ENCODE results near the gene SP2. TPM values are rescaled to one million over a fixed set of nuclear protein-coding genes. Genes with fewer than 3 reads are reported as not detected.
A peak's percentile ranks its signal among the peaks of the same experiment; 100 is the strongest.

Gene SP2
- total and polyA plus RNA-seq, 4 experiments from 2014 or later, result 3.0 to 39.9 (median 28.4) TPM

DNA sequence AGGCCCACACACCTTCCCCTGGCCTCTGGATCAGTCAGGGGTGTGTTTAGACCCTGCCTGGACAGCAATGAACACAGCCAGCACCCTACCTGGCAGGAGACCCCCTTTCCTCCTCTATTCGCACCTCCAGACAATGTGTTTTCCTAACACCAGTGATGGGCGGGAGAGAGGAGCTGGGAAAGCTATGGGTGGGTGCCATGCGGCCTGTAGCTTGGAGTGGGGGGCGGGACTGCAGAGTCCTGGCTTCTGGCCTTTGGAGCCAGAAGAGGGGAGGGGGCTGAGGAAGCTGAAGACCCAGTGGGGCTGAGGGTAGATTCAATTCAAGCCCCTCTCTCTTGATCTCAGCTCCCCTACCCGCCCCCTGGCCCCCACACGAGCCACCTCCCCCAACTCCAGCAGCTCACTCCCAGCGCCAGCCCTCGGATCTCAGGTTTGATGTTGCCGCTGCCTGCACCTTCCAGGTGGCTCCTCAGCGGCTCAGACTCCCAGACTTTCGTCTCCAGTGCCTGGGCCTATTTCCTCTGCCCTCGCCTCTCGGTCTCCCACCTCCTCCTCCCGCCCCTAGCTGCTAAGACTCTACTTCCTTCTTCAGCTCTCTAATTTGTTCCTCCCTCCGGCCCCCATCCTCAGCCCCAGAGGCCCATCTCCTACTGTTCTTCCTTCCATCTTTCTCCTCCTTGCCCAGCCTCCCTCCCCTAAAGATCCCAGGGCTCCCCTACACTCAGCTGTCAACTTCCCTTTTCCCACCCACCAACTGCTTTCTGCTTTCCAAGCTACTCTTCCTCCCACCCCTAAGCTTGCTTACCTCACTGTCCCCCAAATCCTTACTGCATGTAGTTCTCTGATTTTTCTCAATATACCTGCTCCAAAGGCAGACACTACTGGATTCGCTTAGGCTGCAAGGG is 38.2 kb upstream of the SP2 start:
- Mint-ChIP-seq H3K36me3 (no peaks in the 10 kb centered on the region), H3K4me1 (peaks cover 0 to 6% (median 4%) of the 10 kb centered on the region in 4 donors), H3K27ac (no peak overlapping the region), H3K27me3 (peaks cover 27 to 52% of the 10 kb centered on the region in 2 donors), H3K4me3 (no peak overlapping the region), H3K9me3 (no peaks in the 10 kb centered on the region)
- peaks cover 11% of the 10 kb centered on the region for H3K27me3 ChIP-seq (ENCODE audit: insufficient read depth, low read length)
- peaks cover 6% of the 10 kb centered on the region for H3K4me1 ChIP-seq (ENCODE audit: insufficient read depth, low read length)
- no peaks in the 10 kb centered on the region for H3K36me3 ChIP-seq (ENCODE audit: insufficient read depth, low read length)
- H3K27ac ChIP-seq (ENCODE audit: low read depth, low read length), result no peak overlapping the region
- H3K4me3 ChIP-seq (ENCODE audit: low read length in 2 of 2), result no peak overlapping the region
- ChIA-PET POLR2A (ENCODE audit: partially characterized antibody) (no interaction called here), CTCF (ENCODE audit: partially characterized antibody) (interaction anchor here (1.0 to 2.2 kb wide), 2 partner anchors 27 to 32 kb away, joined by 3 to 6 read pairs; no protein-coding TSS in a partner anchor)
- no peaks in the 10 kb centered on the region for H3K9me3 ChIP-seq (ENCODE audit: control insufficient read depth in 1 of 2, low read length in 2 of 2)
- intact Hi-C loops (cut with micrococcal nuclease), result no loop called here
- no peak for DNase-seq

DNA sequence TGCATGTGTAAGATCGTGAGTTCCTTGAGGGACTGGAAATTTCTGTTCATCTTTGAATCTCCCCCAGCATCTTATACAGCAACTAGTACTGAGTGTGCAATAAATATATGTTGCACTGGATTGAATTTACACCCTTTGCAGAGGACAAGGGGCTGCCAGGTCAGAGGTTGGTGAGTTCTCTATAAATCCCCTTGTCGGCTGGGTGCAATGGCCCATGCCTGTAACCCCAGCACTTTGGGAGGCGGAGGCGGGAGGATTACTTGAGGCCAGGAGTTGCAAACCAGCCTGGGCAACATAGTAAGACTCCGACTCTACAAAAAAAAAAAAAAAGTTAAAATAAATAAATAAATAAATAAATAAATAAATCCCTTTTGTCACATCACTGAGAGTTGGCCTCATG is 35.6 kb upstream of the SP2 start:
- Mint-ChIP-seq H3K9me3 (no peaks in the 10 kb centered on the region), H3K27me3 (peaks cover 7 to 31% of the 10 kb centered on the region in 2 donors), H3K4me1 (peaks cover 0 to 17% (median 13%) of the 10 kb centered on the region in 4 donors), H3K36me3 (no peaks in the 10 kb centered on the region), H3K4me3 (no peak overlapping the region), H3K27ac (peak overlapping the region in 1 of 7 donors; percentile 68)
- ChIA-PET CTCF (ENCODE audit: partially characterized antibody) (interaction anchor here (1.1 to 1.2 kb wide), 3 partner anchors 18 to 35 kb away, joined by 3 to 4 read pairs (median 3); no protein-coding TSS in a partner anchor), POLR2A (ENCODE audit: partially characterized antibody) (no interaction called here)
- Histone ChIP-seq H3K27me3 (ENCODE audit: insufficient read depth, low read length) (no peaks in the 10 kb centered on the region), H3K4me3 (ENCODE audit: low read length in 2 of 2) (no peak overlapping the region), H3K9me3 (ENCODE audit: control insufficient read depth in 1 of 2, low read length in 2 of 2) (no peaks in the 10 kb centered on the region), H3K36me3 (ENCODE audit: insufficient read depth, low read length) (no peaks in the 10 kb centered on the region), H3K27ac (ENCODE audit: low read depth, low read length) (no peak overlapping the region), H3K4me1 (ENCODE audit: insufficient read depth, low read length) (peaks cover 18% of the 10 kb centered on the region)
- intact Hi-C loops (cut with micrococcal nuclease), result no loop called here
- no peak for DNase-seq

DNA sequence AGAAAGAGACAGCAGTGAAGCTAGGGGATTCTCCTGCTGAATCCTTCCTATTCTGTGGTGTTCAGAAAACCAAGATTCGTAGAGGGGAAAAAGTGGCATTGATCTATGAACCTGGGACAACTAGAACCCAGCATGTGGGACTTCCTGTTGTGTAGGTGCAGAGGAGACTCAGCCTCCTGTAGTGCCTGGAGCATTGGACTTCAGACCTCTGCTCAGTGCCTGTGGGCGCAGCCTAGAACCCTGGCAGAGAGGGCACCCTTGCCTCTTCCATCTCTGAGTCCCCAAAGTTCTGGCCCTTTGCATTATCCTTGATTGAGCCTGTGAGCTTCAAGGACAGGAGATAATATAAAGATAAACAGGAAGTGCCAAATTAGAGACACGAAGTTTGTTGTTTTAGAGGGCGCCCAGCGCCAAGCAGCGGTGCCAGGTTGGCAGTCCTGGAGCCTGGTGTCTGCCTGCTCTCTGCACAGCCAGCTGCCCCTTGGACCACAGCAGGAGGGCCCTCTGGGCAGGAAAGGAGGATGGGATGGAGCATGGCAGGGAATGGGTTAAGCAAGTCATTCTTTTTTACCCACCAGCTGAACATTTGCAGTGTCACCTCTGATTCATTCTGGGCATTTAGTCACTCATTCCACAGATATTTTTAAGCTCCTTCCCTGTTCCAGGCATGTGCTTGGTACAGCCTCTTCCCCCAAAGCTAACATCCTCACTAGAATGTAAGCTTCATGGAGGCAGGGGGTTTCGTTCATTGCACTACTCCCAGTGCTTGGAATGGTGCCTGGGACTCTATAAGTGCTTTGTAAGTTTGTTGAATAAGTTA is 33.2 kb upstream of the SP2 start:
- H3K27ac Mint-ChIP-seq, result no peak overlapping the region
- peaks cover 12 to 20% of the 10 kb centered on the region in 2 donors for H3K27me3 Mint-ChIP-seq
- no peak for DNase-seq
- CTCF ChIA-PET (ENCODE audit: partially characterized antibody), result interaction anchor here (0.9 to 2.5 kb wide), 4 partner anchors 16 to 27 kb away, joined by 5 to 16 read pairs (median 6); partner anchors contain the start of gene SCRN2
- Histone ChIP-seq H3K27me3 (ENCODE audit: insufficient read depth, low read length) (no peaks in the 10 kb centered on the region), H3K27ac (ENCODE audit: low read depth, low read length) (no peak overlapping the region), H3K36me3 (ENCODE audit: insufficient read depth, low read length) (no peaks in the 10 kb centered on the region), H3K9me3 (ENCODE audit: control insufficient read depth in 1 of 2, low read length in 2 of 2) (no peaks in the 10 kb centered on the region), H3K4me3 (ENCODE audit: low read length in 2 of 2) (no peak overlapping the region), H3K4me1 (ENCODE audit: insufficient read depth, low read length) (peaks cover 18% of the 10 kb centered on the region)
- intact Hi-C loops (cut with micrococcal nuclease), result no loop called here
- no peaks in the 10 kb centered on the region for H3K9me3 Mint-ChIP-seq
- H3K4me3 Mint-ChIP-seq, result peak overlapping the region in 1 of 8 donors; percentile 11
- H3K36me3 Mint-ChIP-seq, result no peaks in the 10 kb centered on the region
- POLR2A ChIA-PET (ENCODE audit: partially characterized antibody), result interaction anchor here (0.5 to 1.4 kb wide), 7 partner anchors 10 to 695 kb away, joined by 3 to 5 read pairs (median 4); partner anchors contain the start of genes LRRC46 and MRPL10
- H3K4me1 Mint-ChIP-seq, result peaks cover 0 to 18% (median 14%) of the 10 kb centered on the region in 4 donors

DNA sequence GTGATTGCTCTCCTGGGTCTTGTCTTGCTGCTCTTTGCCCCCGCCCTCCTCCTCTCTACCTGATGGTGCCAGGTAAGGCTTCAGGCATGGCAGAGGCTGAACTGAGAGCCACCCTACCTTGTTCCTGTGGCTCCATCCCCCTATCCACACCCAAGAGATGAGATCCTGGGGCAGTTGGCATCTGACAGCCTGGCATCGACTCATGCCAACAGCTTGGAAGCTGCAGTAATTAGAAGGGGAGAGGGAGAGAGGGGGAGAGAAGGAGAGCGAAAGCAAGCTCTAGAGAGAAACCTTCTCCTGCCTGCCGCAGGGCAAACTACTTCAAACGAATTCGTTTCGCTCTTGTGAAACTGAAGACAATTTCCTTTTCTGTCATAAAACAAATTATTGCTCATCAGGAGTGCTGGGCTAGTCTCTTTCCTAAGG is 31.2 kb upstream of the SP2 start:
- Histone ChIP-seq H3K9me3 (ENCODE audit: control insufficient read depth in 1 of 2, low read length in 2 of 2) (no peaks in the 10 kb centered on the region), H3K27ac (ENCODE audit: low read depth, low read length) (no peak overlapping the region), H3K4me3 (ENCODE audit: low read length in 2 of 2) (no peak overlapping the region), H3K36me3 (ENCODE audit: insufficient read depth, low read length) (no peaks in the 10 kb centered on the region), H3K4me1 (ENCODE audit: insufficient read depth, low read length) (peaks cover 18% of the 10 kb centered on the region), H3K27me3 (ENCODE audit: insufficient read depth, low read length) (no peaks in the 10 kb centered on the region)
- H3K27ac Mint-ChIP-seq, result peak overlapping the region in 1 of 7 donors; percentile 37
- intact Hi-C loops (cut with micrococcal nuclease), result no loop called here
- no peaks in the 10 kb centered on the region for H3K36me3 Mint-ChIP-seq
- peaks cover 0 to 18% (median 14%) of the 10 kb centered on the region in 4 donors for H3K4me1 Mint-ChIP-seq
- ChIA-PET POLR2A (ENCODE audit: partially characterized antibody) (interaction anchor here (0.9 kb wide), 3 partner anchors 17 to 24 kb away, joined by 3 read pairs; partner anchors contain the start of gene SCRN2), CTCF (ENCODE audit: partially characterized antibody) (interaction anchor here (1.4 to 2.1 kb wide), 2 partner anchors 15 to 23 kb away, joined by 3 to 8 read pairs; partner anchors contain the start of gene SCRN2)
- H3K27me3 Mint-ChIP-seq, result peaks cover 7 to 13% of the 10 kb centered on the region in 2 donors
- H3K4me3 Mint-ChIP-seq, result no peak overlapping the region
- DNase-seq, result no peak
- H3K9me3 Mint-ChIP-seq, result no peaks in the 10 kb centered on the region

DNA sequence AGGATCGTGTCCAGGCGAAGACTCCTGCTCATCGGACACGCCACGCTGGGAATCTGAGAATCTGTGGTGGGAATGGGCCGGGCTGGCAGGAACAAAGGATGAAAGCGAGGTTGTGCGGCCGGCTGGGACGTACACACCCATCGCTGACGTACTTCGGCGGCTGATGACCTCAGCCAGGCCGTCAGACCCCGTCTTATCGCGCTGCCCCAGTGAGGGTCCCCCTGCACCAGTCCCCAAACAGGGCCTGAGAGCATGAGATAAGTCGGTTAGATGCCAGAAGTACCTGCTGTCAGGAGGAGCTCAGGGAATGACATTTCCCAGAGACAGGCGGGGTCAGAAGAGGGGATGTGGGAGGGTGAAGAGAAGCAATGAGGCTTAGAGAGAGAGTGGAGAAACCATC is 29.1 kb upstream of the SP2 start:
- intact Hi-C loops (cut with micrococcal nuclease), result no loop called here

DNA sequence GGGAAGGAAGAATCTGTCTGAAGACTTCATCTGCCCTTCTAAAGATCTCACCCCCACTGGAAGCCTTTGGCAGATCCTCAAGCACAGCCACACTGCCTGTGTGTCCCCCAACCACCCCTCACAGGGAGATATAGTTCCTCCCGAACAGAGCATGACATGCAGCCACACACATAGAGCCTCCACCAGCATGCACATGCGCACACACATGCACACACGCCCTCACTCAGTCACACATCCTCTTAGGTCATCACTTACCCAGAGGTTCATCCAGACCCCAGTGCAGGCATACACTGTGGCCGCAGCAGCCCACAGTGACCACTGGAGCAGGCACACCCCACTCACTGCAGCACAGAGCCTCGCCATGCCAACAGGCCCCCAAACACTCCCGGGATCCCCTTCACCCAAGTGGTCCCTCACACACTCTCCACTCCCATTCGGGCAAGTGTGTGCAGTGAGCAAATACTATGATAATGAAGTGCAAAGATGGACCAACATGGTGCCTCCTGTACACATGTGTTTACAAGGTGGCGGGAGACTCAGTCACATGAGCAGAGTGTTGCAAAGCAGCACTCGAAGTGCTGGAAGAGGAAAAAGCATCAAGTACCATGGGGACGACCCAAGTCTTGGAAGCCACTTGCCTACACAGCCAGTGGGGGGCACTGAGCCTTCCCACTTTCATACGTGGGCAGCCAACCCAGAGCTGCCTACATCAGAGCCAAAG is 28.1 kb upstream of the SP2 start:
- no peaks in the 10 kb centered on the region for H3K36me3 Mint-ChIP-seq

More for the DNA sequence above, 29.1 kb upstream of the SP2 start:
- peaks cover 17 to 22% of the 10 kb centered on the region in 2 donors for H3K27me3 Mint-ChIP-seq
- ChIA-PET POLR2A (ENCODE audit: partially characterized antibody) (interaction anchor here (0.6 kb wide), 1 partner anchor 29 kb away, joined by 3 read pairs; no protein-coding TSS in a partner anchor), CTCF (ENCODE audit: partially characterized antibody) (no interaction called here)
- no peak for DNase-seq
- H3K4me3 Mint-ChIP-seq, result no peak overlapping the region
- Histone ChIP-seq H3K27me3 (ENCODE audit: insufficient read depth, low read length) (no peaks in the 10 kb centered on the region), H3K4me3 (ENCODE audit: low read length in 2 of 2) (no peak overlapping the region), H3K9me3 (ENCODE audit: control insufficient read depth in 1 of 2, low read length in 2 of 2) (no peaks in the 10 kb centered on the region), H3K36me3 (ENCODE audit: insufficient read depth, low read length) (no peaks in the 10 kb centered on the region), H3K4me1 (ENCODE audit: insufficient read depth, low read length) (peaks cover 18% of the 10 kb centered on the region), H3K27ac (ENCODE audit: low read depth, low read length) (no peak overlapping the region)
- H3K4me1 Mint-ChIP-seq, result peaks cover 0 to 18% (median 14%) of the 10 kb centered on the region in 4 donors
- no peaks in the 10 kb centered on the region for H3K36me3 Mint-ChIP-seq
- H3K9me3 Mint-ChIP-seq, result no peaks in the 10 kb centered on the region
- H3K27ac Mint-ChIP-seq, result no peak overlapping the region

More for the DNA sequence above, 28.1 kb upstream of the SP2 start:
- ChIA-PET POLR2A (ENCODE audit: partially characterized antibody) (no interaction called here), CTCF (ENCODE audit: partially characterized antibody) (no interaction called here)
- no peaks in the 10 kb centered on the region for H3K9me3 ChIP-seq (ENCODE audit: control insufficient read depth in 1 of 2, low read length in 2 of 2)
- H3K27ac ChIP-seq (ENCODE audit: low read depth, low read length), result no peak overlapping the region
- no peaks in the 10 kb centered on the region for H3K27me3 ChIP-seq (ENCODE audit: insufficient read depth, low read length)
- Mint-ChIP-seq H3K9me3 (no peaks in the 10 kb centered on the region), H3K4me3 (no peak overlapping the region), H3K4me1 (peaks cover 0 to 12% (median 8%) of the 10 kb centered on the region in 4 donors), H3K27ac (no peak overlapping the region), H3K27me3 (peaks cover 20 to 24% of the 10 kb centered on the region in 2 donors)
- no peak overlapping the region for H3K4me3 ChIP-seq (ENCODE audit: low read length in 2 of 2)
- no peak for DNase-seq
- no peaks in the 10 kb centered on the region for H3K36me3 ChIP-seq (ENCODE audit: insufficient read depth, low read length)
- intact Hi-C loops (cut with micrococcal nuclease), result no loop called here
- H3K4me1 ChIP-seq (ENCODE audit: insufficient read depth, low read length), result peaks cover 11% of the 10 kb centered on the region

All from CD4-positive, alpha-beta memory T cell (primary cell).